ENCODE data around the gene TMEM63A. TPM values are rescaled to one million over a fixed set of nuclear protein-coding genes. Genes with fewer than 3 reads are reported as not detected.

TMEM63A gene
- total RNA-seq (2021; ENCODE audit: unreplicated experiment) = 31.4 TPM
- 22.7 TPM for polyA plus RNA-seq (2012; ENCODE audit: insufficient read length)
- percentile 63 among the genes with signal in this experiment for Bru-seq, nascent RNA
- BruChase-seq, experiment 1, labeled RNA remaining after a 2-hour chase = percentile 74 among the genes with signal in this experiment
- BruChase-seq, experiment 2, labeled RNA remaining after a 6-hour chase = percentile 72 among the genes with signal in this experiment
- long read RNA-seq, full-length matches to known transcripts = 6 of 36 reads
- long read RNA-seq, partial matches to known transcripts = 18 of 36 reads
- long read RNA-seq, other reads (novel, unspliced or antisense) = 12 of 36 reads

DNA sequence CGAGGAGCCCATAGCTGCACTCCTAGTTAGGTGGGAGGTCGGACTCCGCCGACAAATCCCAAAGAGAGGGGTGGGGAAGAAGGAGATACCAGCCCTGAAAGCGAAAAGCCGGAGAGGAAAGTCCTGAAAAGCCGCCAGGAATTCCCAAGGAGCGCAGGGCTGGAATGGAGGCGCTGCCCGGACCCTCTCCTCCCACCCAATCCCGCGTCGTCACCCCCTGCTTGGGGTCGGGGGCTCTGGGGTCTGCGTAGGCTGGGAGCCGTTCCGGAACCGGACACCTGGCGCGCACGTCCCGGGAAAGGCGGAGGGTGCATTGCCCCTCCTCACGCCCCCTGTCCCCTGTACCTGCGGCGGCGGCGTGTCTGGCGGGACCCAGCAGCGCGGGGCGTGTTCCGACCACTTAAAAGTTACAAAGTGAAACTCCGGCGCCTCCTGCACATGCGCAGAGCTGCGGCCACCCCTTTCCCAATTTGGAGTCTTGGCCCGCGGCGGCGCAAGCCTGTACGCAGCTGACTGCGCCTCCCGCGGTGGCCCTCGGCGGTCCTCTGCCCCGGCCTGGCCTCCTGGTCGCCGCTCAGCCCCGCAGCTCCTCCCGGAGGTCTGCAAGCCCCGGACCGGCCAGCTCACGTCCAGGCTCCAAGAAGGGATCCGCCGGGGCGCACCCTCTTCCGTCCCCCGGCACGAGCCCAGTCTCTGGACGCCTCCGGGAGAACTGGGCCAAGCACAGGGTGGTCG lies at the start of gene TMEM63A:
TSS of gene TMEM63A (minus strand) at position 422 of the 735 bp plus-strand sequence. CDS start 4,800 bp downstream, outside the sequence.
- intact Hi-C loops (cut with micrococcal nuclease; ENCODE audit: unreplicated experiment) = no loop called here
- CTCF ChIA-PET = interaction anchor here (0.6 to 1.1 kb wide), 3 partner anchors 73 to 408 kb away, joined by 3 read pairs; partner anchors contain the start of gene EPHX1
- no peak for DNase-seq (ENCODE audit: low read depth, low spot score)

More for the DNA sequence above, at the start of gene TMEM63A:
- ATAC-seq = peak; percentile 86
- Histone ChIP-seq H3K4me1 (ENCODE audit: control insufficient read depth, insufficient read depth, low read length) (peaks cover 40% of the 10 kb centered on the region), H3K27ac (ENCODE audit: low read length) (peak within 1 kb of the TSS; percentile 91), H3K4me3 (ENCODE audit: low read depth in 2 of 2, low read length in 2 of 2) (peak within 1 kb of the TSS; percentile 88 to 92), H3K36me3 (ENCODE audit: control insufficient read depth, insufficient read depth, low read length) (no peaks in the 10 kb centered on the region; the same call in 1 of the 2 replicates), H3K9me3 (ENCODE audit: control insufficient read depth, insufficient read depth, low read depth, low read length) (no peaks in the 10 kb centered on the region), H3K27me3 (ENCODE audit: control insufficient read depth, insufficient read depth, low read length) (no peaks in the 10 kb centered on the region)
- TF ChIP-seq, protein P1, sequence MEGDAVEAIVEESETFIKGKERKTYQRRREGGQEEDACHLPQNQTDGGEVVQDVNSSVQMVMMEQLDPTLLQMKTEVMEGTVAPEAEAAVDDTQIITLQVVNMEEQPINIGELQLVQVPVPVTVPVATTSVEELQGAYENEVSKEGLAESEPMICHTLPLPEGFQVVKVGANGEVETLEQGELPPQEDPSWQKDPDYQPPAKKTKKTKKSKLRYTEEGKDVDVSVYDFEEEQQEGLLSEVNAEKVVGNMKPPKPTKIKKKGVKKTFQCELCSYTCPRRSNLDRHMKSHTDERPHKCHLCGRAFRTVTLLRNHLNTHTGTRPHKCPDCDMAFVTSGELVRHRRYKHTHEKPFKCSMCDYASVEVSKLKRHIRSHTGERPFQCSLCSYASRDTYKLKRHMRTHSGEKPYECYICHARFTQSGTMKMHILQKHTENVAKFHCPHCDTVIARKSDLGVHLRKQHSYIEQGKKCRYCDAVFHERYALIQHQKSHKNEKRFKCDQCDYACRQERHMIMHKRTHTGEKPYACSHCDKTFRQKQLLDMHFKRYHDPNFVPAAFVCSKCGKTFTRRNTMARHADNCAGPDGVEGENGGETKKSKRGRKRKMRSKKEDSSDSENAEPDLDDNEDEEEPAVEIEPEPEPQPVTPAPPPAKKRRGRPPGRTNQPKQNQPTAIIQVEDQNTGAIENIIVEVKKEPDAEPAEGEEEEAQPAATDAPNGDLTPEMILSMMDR (IDR thresholded peaks at IDR 0.05) = no peak; the same call in 1 of the 2 replicates
- TF ChIP-seq SIN3A (IDR thresholded peaks at IDR 0.05; ENCODE audit: borderline replicate concordance, insufficient read depth, low read depth, low read length) (no peak), TCF7L2 (IDR thresholded peaks at IDR 0.05; ENCODE audit: low read depth, low read length) (no peak), POLR2AphosphoS5 (IDR thresholded peaks at IDR 0.05; ENCODE audit: low read depth, low read length) (peak; percentile 34; the same call in 1 of the 2 replicates), REST (IDR thresholded peaks at IDR 0.05; ENCODE audit: insufficient read depth in 1 of 2, low read depth in 2 of 2, low read length in 1 of 2) (no peak)
- no TSS peak for BruUV-seq (replicated peaks)
- POLR2A ChIA-PET = interaction anchor here (0.6 to 1.4 kb wide), 2 partner anchors 10 to 180 kb away, joined by 4 to 5 read pairs; partner anchors contain the start of gene H3-3A
- in situ Hi-C loops (cut with HindIII; ENCODE audit: low pct_unique_long_range_greater_than_20kb, low sequenced_read_pairs) = no loop called here

Data from Panc1 (cell line).